Cardiac ventricle fibroblast (primary cell): Measurements from ENCODE around the gene KDM4C. TPM values are rescaled to one million over a fixed set of nuclear protein-coding genes. Genes with fewer than 3 reads are reported as not detected.

Experiments
- total RNA-seq: library from RNA; depleted of rRNA; stranded (reverse); fragments of >200 nt; gene quantifications from 2 replicates; pipeline ENCODE4 v1.2.3, GENCODE V29; 2015

Gene KDM4C
- 12.1 and 18.4 TPM in 2 replicates for total RNA-seq

DNA sequence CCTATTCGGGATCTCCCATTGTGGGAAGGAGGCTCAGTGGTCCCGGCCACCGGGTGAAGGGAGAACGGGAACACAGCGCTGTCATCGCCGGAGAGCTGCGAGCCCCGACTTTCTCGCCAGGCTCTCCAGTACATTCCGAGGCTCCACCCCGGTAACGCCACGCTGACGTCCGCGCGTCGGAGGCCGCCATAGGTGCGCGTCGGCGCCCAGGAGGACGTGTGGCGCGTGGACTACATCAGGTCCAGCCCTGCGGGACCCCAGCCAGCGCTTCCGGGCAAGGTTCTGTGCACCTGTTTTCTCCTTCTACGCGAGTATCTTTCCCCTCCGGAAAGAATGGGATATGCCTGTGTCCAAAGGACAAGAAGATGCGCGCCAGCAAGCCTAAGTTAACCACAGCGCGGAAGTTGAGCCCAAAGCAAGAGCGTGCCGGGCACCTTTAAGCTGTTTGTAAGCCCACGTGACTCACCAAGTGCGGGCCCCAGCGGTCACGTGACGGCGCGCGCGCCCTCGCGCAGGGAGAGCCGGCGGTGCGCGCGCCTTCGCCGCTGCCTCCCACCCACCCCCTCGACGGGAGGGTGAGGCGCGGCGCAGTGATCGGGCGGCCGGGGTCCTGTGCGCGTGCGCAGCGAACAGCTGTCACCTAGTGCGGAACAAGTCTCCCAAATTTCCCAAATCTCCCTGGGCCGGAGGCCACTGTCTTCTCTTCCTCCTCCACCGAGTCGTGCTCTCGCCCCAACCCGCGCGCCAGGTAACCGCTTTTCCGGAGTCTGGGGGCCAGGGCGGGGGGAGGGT, at the start of gene KDM4C:
Gene KDM4C, plus strand, starts transcription at position 518 of the 792 bp plus-strand sequence. CDS start 35,016 bp downstream, outside the sequence.

Other genes with a start within 250 kb of the KDM4C start
- gene GLDC, start 112.2 kb upstream of the KDM4C start, total RNA-seq = 0.64 and 1.3 TPM in 2 replicates